ENCODE data around the gene PIK3C2G. TPM values are rescaled to one million over a fixed set of nuclear protein-coding genes. Genes with fewer than 3 reads are reported as not detected.
A peak's percentile ranks its signal among the peaks of the same experiment; 100 is the strongest.

The PIK3C2G gene
- total RNA-seq, 1 experiment from 2014 or later: not detected

GRCh38 chr12:18479256-18479655, 217.9 kb downstream of the PIK3C2G start:
- H3K4me1 ChIP-seq (ENCODE audit: insufficient read depth, low read length): peaks cover 2% of the 10 kb centered on the region; the same call in 1 of the 2 replicates
- no peak overlapping the region for H3K18ac ChIP-seq (ENCODE audit: insufficient read length, low read depth, low read length)
- H3K36me3 Mint-ChIP-seq (ENCODE audit: insufficient read depth in 1 of 3, low read depth in 3 of 3): no peaks in the 10 kb centered on the region
- no peak overlapping the region for H2AFZ ChIP-seq (ENCODE audit: low read length)
- H3K9me3 ChIP-seq (ENCODE audit: control insufficient read depth, low read depth, low read length): no peaks in the 10 kb centered on the region
- no peak overlapping the region for H4K8ac ChIP-seq (replicated peaks; ENCODE audit: insufficient read length, low read depth, low read length)
- no peak overlapping the region for H2BK120ac ChIP-seq (ENCODE audit: low read depth, low read length, poor library complexity, severe bottlenecking)
- no peak overlapping the region for H2BK20ac ChIP-seq (ENCODE audit: low read depth, low read length, poor library complexity, severe bottlenecking)
- no peak overlapping the region for H3K4ac ChIP-seq (ENCODE audit: low read depth, low read length)
- no peak overlapping the region for H4K5ac ChIP-seq (ENCODE audit: insufficient read length, low read depth, low read length)
- DNase-seq: no peak
- no peak overlapping the region for H2BK12ac ChIP-seq (ENCODE audit: insufficient read length, low read depth, low read length)
- H3K27ac Mint-ChIP-seq: peak overlapping the region in 1 of 3 experiments; percentile 82; a peak in 1 of 7 replicates
- H2BK15ac ChIP-seq (ENCODE audit: low read depth, low read length): no peak overlapping the region
- no peak overlapping the region for H3K4me2 ChIP-seq (ENCODE audit: insufficient read depth, insufficient read length, low read length)
- H3K56ac ChIP-seq (ENCODE audit: insufficient read length, low read depth, low read length): no peak overlapping the region
- no peak overlapping the region for H3K9ac ChIP-seq (ENCODE audit: extremely low read depth, insufficient read length, low read length)
- no peak overlapping the region for H3K23ac ChIP-seq (ENCODE audit: insufficient read length, low read depth, low read length)
- no CpG with 5 or more reads among the region's 3 CpGs for WGBS (ENCODE audit: extremely low coverage, insufficient read length, low lambda C conversion rate)
- no peak overlapping the region for H4K91ac ChIP-seq (ENCODE audit: insufficient read length, low read depth, low read length)
- no peaks in the 10 kb centered on the region for H4K20me1 ChIP-seq (ENCODE audit: control insufficient read depth, insufficient read depth, insufficient read length)
- no peaks in the 10 kb centered on the region for H3K79me2 ChIP-seq (ENCODE audit: insufficient read depth, low read length)
- H3K79me1 ChIP-seq (ENCODE audit: insufficient read depth, low read depth, low read length, poor library complexity, severe bottlenecking): no peaks in the 10 kb centered on the region
- no peak overlapping the region for H3K4me3 Mint-ChIP-seq
- no peak overlapping the region for H3T11ph ChIP-seq (ENCODE audit: low read length)
- H3K23me2 ChIP-seq (ENCODE audit: insufficient read length, low read depth, low read length, poor library complexity, severe bottlenecking): no peaks in the 10 kb centered on the region
- no peak overlapping the region for H3K14ac ChIP-seq (ENCODE audit: insufficient read depth, low read length)
- H3K27me3 Mint-ChIP-seq (ENCODE audit: low read depth): peaks cover 16% of the 10 kb centered on the region
- no peak overlapping the region for H3K27ac ChIP-seq (ENCODE audit: insufficient read length, low read depth, low read length)
- H2AK5ac ChIP-seq (ENCODE audit: insufficient read length, low read length): no peak overlapping the region
- TF ChIP-seq, protein P1, sequence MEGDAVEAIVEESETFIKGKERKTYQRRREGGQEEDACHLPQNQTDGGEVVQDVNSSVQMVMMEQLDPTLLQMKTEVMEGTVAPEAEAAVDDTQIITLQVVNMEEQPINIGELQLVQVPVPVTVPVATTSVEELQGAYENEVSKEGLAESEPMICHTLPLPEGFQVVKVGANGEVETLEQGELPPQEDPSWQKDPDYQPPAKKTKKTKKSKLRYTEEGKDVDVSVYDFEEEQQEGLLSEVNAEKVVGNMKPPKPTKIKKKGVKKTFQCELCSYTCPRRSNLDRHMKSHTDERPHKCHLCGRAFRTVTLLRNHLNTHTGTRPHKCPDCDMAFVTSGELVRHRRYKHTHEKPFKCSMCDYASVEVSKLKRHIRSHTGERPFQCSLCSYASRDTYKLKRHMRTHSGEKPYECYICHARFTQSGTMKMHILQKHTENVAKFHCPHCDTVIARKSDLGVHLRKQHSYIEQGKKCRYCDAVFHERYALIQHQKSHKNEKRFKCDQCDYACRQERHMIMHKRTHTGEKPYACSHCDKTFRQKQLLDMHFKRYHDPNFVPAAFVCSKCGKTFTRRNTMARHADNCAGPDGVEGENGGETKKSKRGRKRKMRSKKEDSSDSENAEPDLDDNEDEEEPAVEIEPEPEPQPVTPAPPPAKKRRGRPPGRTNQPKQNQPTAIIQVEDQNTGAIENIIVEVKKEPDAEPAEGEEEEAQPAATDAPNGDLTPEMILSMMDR (conservative IDR thresholded peaks at IDR 0.05): no peak
- no peak overlapping the region for H2BK5ac ChIP-seq (ENCODE audit: insufficient read length, low read length)
- H3K9me3 Mint-ChIP-seq: no peaks in the 10 kb centered on the region
- peaks cover 25 to 26% of the 10 kb centered on the region in 2 experiments for H3K4me1 Mint-ChIP-seq
- H3K27me3 ChIP-seq (ENCODE audit: insufficient read depth, low read length): no peaks in the 10 kb centered on the region
